Activated gamma-delta T cell treated with Interleukin-2 at 50 U/mL for 16 hours (primary cell): Measurements from ENCODE around the gene EMX1.

Experiments
- DNase-seq: peaks from one replicate; pipeline ENCODE4 v3.0.0-alpha.2; 2020

EMX1 gene

DNA sequence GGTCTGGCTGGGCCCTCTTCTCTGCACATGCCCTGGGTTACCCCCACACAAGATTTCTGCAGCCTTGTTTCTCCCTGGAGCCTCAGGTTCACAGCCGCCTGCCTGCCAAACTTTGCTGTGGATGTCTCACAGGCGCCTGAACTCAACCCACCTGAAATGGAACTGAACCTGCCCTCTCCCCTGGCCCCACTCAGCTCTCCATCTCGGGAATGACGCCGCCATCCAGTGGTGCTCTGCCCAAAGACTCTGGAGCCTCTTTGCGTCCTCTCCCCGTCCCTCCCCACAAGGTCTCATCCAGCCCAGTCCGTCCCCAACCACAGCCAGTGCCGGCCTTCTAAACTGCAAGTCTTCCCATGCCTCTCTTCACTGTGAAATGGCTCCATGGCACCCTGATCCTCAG, 29.1 kb downstream of the EMX1 start:
- no peak for DNase-seq

DNA sequence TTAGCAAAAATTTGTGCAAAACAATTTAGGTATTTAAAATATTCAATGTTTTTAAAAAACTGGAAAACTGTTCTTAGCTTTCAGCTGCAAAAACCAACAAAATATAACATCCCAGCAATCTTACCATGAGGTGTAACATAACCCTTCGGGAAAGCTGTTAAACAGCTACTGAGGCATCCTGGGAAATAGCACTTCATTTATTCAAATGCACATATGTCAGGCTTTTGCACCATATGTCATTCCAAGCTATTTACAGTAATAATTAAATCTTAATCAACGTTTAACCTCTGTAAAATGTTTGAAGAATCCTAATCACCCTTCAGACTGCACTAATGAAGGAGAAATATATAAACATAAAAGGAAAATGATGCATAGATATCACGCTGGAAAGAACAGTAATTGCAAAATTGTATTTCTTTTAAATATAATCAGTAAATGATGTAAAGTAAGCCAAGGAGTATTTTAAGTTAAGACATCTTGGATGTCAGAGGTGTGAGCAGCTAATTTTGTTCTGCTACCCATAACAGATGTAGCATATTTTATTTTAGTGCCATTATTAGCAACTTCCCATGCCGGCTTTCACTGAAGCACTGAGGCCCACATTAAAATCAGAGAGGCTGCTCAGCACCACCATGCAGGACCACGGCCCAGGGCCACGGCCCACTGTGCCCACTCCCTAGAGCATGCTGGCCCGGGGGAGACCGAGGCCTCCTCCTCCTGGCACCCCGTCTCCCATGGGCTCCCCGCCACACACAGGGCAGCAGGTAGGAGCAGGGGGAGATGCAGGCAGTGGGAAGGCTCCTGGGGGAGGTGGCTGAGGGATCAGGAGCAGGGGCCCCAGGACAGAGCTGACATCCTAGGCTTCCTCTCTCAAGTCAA, 30.9 kb downstream of the EMX1 start:
- no peak for DNase-seq

DNA sequence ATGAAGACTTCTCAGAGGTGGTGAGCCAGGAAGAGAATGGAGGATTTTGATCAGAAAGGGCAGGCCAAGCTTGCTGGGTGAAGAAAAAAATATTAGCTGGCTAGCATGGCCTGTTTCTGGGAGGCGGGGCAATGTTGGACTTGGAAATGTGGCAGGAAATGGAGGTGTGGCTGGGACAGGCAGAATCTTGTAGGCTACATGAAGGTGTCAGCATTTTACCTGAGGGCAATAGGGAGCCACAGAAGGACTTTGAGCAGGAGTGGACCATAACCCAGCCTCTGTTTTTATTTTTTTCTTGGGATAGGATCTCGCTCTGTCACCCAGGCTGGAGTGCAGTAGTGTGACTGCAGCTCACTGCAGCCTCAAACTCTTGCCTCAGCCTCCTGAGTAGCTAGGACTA, 31.7 kb downstream of the EMX1 start:
- no peak for DNase-seq

DNA sequence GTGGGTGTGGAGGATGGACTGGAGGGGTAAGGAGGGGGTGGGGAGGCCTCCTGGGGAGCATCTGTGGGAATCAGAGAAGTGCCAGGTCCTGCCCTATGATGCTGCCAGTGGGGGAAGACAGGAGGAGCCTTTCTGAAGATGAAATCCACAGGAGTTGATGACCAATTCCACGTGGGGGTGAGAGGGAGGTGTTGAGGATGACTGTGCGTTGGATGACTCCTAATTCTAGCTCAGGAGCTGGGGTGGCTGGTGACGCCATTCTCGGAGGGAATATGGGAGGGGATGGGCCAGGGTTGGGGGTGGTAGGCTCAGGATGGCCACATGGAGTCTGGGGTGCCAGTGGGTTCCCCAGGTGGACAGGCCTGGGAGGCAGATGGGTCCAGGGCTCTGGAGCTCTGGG, 32.3 kb downstream of the EMX1 start:
- no peak for DNase-seq

DNA sequence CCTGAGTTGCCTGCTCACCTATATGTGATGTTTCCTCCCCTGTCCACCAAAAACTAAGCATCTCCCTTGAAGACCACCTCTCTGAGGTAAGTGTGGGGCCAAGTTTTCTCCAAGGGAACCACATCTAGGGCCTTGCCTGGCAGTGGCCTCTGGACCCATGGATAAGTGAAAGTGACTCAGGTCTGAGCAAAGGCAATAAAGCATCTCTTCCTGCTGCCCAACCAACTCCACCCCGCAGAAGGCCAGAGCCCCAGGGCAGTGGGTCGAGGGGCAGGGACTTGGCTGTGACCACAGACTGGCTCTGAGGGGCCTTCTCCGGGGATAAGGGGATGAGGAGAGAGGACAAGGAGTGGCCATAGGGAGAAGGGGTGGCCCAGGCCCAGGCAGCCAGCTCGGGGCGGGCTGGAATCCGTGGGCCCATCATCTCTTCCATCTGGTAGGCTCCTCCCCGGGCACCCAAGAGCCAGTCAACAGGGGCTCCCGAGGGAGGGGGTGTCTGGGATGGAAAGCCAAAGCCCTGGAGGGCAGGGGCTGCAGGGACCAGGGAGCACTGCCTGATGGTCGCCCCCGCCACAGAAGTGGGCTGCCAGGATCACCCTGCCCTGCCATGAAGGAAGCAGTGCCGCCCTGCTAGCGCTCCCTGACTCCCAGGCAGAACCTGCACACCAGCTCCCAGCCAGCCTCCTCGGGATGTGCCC, 33.4 kb downstream of the EMX1 start:
- no peak for DNase-seq

DNA sequence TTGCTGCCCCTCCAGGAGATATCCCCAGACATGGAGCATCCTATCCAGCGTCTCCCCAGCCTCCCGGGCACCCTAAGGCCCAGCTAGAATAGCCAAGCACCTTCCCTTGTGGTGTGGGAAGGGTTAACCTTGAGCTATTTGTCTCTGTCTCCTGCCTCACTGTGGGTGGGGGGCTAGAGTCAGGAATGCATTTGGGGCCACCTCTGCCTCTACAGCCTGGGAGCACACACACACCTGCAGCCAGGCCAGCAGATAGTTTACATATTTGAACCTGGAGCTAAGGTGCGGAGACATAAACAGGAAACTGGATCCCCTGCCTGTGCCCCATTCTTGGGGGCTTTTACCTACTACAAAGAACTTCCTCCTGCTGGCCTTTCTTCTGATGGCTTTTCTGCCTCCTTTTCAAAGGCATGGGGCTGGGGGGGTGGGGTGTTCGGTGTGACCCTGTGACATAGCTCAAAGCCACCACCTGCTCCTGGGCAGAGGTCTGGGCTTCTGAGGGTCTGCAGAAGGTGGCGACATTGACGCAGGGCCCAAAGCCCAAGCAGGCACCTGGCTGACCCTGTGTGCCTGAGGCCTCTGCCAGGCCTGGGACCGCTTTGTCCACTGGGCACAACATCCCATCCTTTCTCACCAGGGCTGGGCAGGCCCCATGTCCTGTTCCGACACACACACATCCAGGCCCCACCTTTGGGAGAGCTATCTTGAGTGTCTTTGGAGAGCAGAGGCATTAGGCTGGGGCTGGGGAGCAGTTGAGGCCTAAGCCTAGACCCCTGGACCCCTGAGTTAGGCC, 34.2 kb downstream of the EMX1 start:
- DNase-seq, result no peak

DNA sequence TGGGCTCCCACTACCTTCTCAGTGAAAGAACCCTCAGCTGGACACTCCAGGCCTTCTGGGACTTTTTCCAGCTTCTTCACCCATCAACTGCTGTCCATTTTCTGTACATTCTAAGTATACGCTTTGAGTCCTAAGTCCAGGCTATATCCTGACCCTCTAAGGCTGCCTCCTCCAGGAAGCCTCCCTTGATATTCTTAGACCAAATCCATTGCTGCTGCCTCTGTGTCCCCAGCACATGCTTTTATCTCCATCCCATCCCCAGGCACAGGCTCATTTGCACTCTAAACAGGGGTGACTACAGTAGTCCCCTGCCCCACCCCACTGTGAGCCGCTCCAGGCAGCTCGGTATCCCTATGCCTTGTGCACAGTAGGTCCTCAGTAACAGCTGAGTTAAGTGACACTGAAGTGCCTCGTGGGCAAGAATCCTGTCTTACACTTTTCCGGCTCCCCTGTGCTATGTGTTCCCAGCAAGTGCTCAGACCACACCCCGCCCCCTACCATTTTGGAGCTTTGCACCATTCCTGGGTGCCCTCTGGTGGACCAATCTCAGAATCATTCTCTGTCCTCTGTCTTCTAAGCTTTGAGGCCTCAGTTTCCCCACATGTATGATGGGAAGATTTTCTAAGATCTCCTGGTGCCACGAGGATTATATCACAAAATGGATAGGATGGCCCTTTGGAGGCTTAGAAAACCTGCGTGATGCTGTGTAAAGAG, 34.9 kb downstream of the EMX1 start:
- no peak for DNase-seq

DNA sequence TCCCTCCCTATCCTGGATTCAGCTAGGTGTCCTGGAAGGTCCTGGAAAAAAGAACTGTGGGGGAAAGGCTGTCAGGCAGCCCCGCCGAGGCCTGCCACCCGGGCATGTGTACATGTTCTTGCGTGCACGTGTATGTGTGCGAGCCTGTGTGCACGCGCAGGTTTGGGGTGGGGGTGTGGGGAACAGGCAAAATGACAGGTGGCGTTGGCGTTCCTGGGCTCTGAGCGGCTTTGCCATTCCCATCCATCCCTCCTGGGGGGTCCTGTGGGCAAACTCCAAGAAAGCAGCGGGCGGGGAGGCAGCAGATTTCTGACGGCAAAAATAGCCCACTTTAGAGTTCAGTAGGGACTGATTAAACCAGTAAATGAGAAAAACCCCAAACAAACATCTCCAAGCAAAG, 35.6 kb downstream of the EMX1 start:
- DNase-seq, result no peak

DNA sequence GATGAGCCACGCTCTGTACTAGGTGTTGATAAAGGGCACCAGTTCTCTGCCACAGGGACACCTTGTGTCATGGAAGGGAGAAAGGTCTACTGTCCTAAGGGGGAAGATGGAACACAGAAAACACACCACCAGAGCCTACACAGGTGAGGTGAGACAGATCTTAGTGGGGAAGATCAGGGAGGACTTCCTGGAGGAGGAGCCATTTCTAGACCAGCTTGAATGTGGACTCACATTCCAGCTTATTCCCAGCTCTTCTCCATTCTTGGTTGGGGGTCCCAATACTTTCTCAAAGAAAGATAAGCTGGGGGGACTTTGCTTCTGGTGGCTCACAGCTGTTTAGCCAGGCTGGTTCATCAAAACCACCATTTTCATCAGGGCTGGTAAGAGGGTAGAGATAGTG, 36.2 kb downstream of the EMX1 start:
- no peak for DNase-seq

DNA sequence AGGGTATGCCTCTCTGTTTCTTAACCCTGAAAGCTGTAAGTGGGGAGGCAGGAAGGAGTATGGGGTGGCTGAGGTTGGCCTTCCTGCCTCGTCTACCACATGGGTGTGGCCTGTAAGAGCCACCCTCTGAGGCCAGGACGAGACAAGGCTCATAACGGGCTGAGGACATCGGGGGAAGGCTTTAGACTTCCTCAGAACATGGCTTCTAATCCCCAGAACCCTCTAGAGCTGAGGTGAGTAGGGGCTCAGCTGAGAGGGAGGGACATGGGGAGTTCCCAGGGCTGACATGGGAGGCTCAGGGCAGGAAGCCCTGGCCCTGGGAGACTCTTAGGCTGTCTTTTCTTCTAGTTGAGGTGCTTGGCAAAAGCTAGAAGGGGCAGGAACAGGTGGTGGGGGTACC, 36.7 kb downstream of the EMX1 start:
- peak; percentile 14 for DNase-seq

DNA sequence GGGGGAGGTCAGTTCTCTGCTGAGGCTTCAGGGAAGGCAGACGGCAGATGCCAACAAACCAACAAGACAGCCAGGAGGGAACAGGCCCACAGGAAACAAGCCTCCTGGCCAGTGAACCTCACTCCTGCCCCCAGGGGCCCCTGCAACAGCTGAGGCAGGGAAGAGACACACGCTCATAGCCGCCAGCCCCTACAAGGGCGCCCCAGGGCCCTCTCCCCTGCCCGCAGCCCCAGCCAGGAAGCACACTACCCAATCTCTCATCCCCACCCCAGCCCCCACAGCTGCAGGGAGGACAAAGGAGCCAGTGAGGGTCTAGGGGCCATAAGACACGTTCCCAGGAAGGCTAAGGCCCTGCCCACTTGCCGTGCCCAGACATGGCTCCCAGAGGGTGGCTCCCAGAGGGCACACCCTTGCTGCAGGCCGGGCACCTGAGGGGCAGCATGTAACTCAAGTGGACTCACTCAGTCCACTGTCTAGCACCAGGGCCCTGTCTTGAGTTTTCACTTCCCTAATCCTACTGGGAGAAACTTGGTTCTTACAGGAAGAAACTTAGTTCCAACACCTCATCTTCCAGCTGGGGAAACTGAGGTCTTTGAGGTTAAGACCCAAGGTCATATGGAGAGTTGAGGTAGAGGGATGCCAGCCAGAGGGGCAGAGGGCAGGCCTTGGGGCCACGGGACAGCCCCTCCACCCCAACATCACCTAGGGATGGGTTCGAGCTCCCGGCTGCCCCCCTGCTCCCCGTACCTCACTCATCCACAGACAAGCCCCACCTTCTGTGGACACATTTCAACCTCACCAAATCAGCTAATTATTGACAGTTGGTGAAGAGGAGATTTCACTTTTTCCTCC, 37.3 kb downstream of the EMX1 start:
- DNase-seq, result no peak

DNA sequence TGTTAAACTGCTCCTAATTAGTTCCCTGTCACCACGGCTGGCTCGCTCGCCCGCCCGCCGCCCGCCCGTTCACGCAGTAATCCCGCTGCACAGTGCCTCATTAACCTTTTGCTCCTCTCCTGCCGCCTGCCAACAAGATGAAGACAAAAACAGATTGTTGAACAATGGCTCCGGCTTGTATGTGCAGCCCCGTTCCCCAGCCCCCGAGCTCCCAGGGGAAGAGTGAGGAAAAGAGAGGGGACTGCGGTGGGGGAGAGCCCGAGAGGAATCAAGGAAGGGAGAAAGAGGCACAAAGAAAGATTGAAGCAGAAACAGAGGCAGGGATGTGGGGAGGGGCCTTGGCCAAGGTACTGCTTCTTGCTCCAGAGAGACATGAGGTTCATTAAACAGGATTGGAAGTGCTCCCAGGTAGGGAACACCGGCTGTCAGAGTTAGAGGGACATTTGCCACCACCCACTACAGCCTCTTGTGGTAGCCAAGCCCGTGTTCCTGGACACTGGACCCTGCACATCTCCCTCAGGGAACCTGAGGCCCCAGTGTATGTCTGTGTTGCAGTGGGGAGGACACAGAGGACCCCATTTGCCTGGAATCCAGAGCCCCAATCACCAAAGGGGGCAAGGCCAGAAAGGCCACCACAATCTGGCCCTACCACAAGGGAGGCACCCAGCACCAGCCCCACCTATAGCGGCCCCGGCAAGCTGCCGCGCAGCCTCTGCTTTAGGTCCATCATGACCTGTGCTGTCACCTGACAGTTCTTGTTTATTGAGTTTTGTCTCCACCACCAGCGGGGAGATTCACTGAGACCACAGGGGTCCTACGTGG, 38.1 kb downstream of the EMX1 start:
- DNase-seq, result no peak

DNA sequence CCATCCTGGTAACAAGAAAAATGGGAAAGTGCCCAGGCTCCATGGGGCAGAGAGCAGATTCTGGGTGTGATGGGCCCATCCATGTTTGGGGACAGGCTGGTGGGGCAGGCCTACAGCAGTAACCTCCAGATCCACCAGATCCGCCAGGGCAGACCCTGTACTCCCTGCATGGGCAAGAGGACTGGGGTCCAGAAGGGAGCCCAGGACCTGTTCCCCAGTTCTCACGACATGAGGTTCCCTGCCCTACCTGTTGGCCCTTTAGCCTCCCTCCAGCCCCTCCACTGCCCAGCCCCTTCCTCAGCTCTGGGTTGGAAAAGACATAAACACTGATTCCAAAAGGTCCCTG, 38.7 kb downstream of the EMX1 start:
- DNase-seq, result no peak

DNA sequence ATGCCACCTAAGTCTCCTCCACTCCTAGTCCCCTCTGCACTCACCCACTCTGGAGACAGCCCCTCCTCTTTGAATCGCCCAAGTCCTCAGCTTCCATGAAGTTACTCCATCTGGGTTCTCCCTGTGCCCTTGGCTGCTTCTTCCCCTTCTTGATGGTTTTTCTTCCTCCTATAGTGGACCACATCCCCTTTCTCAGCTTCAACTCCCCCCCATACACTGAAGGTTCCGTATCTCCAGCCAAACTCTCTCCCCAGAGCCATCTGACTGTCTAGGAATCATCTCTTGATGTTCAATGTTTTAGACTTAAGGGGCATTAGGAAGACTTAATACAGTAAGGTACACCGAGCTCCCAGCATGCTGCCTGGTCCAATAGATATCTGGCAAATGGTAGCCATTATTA, 39.6 kb downstream of the EMX1 start:
- DNase-seq, result no peak

DNA sequence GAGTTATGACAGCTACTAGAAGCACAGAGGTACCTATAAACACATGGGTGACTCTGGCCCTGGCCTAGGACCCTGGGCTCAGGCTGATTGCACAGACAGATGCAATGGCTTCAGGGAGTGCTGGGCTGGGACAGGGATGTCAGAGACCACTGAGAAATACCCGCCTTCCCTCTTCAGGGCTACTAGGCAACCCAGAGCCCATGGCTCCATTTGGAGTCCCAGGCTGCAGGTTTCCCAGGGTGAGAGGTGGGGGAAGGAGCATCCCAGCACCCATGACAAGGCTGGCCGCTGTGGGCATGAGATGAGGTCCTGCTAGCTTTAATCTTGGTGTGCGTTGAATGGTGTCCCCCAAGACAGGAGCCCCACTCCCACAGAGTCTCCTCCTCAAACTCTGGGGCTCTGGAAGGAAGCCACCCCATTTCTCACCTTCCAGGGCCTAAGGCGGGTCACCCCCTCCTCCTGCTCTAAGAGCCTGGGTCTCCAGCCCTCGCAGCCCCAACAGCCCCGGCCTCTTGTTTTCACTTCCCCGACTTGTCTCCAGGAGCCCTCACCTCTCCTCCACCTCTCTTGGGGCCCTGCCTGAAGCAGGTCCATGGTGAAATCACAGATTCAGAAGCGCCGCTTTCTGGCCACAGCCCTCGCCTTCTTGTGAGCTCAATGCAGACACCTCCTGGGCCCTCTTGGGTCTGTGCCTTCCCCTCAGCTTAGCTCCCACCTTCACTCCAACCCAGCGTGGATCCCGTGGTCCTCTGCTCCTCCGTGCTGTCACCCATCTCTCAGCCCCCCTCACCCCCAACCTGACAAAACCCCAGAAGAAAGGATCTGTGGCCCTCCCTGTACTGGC, 41.4 kb downstream of the EMX1 start:
- no peak for DNase-seq

DNA sequence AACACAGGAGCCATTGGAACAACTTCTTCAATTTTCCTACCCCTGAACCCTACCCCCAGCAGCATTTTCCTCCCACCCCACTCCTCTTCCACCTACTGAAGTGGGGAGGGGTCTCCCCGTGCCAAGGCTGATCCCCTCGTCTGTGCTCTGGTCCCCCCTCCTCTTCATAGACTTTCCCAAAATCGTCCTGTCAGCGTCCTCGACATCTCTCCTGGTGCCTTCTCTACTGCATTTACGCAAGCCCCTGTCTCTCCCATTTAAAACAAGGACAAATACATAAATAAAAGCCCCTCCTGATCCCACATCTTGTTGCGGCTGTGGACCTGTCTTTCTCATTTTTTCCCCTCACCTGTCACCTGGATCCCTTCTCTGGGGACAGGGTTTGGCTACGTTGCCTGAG, 42.2 kb downstream of the EMX1 start:
- no peak for DNase-seq

DNA sequence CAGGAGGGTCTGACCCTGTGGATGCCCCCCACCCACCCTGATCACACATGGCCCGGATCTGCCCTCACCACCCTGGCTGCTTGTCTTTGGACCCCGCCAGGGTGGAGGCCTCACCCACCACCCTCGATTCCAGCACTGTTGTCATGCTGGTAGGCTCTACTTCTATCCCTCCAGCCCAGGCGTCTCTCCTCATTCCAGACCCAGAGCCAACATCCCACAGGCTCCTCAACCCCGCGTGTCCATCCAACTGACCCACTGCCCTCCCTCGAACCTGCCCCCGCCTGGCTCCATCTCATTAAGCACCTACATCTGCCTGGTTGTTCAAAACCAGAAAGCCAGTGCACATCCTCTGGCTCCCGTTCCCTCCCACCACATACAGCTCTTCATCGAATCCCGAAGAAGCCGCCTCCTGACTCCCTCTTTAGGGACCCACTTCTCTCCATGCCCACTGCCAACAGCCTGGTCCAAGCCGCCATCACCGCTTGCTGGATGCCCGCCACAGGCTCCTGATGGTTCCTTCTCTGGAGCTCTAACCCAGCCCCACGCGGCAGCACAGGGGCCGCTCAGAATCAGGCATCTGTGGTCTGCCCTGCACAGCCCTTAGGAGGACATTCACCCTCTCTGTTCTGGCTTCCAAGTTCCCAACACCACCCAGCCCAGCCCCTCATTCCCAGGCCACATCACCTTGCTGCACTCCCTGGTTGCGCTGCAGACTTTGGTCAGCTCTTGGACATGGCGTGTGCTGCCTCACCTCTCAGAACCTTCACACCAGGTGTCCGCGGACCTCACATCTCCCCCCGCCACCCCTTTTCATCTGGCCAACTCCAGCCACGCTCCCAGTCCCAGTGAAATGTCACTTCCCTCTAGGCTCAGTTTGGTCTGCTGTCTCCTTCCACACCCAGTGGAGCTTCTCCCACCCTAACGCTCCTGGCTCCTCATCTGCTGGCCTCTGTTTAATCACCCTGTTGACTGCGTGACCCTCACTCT, 43.0 kb downstream of the EMX1 start:
- DNase-seq, result no peak

DNA sequence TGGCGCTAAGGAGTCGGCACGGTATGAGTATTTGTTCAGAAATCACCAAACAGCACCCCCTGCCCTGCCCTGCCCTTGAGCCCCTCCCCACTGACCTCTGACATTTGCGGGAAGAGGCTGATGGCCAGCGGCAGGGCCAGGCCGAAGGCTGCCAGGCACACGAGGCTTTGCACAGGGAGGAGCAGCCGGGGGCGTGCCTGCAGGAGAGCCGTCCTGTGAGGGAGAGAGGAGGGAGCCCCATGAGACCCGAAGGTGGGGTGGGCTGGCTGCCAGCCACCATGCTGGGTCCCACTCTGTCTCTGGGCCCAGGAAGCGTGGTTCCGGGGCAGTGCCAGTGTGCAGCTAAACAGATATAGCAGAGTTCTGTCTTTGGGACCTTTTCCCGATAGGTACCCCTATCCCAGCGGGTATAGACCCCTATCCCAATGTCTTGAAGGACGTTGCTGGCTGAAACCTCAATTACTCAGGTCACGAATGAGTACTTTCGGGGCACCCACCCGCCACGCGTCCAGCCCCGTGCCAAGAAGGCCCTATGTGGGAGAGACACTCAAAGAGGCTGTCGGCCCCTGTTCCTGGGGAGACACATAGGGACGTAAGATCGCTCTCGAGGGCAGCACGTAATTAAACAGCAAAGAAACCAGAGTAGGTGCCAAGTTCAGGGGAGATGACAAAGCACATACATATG, 43.9 kb downstream of the EMX1 start:
- no peak for DNase-seq
